Retinal pigment epithelial cell (primary cell): ENCODE measurements around the gene SV2C.

Source experiments
- DNase-seq: peaks from one replicate; pipeline ENCODE4 v3.0.0-alpha.2; 2010; ENCODE audit warnings: low read depth
- H3K4me3 ChIP-seq: 2 replicates; pipeline ENCODE4 v1.5.1; 2011; ENCODE audit warnings: mild to moderate bottlenecking, low read length, control low read depth, moderate library complexity
- CTCF ChIP-seq: conservative IDR thresholded peaks from 2 replicates; pipeline ENCODE4 v1.5.1; 2011; ENCODE audit warnings: low read depth, low read length, control low read depth, inconsistent platforms

Gene SV2C

DNA sequence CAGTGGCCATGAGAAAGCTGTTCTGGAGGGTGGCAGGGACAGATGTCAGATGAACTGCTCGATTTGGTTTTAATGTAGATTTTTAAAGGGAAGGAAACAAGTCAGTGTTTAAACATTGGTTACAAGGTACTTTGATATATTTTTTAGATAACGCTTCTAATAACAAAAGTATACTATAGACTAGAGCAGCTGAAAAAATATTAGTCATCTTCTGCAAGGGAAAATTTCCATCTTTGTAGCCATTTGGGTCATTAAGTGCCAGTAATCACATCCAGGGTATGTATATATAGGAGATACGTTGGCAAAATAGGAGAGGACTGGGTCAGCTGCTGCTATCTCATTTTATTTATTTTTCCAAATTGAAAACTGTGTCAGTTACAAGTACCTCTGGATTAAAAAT lies 69.0 kb downstream of the SV2C start:
- DNase-seq = no peak
- no peak for TF ChIP-seq CTCF
- H3K4me3 ChIP-seq = no peak overlapping the region

DNA sequence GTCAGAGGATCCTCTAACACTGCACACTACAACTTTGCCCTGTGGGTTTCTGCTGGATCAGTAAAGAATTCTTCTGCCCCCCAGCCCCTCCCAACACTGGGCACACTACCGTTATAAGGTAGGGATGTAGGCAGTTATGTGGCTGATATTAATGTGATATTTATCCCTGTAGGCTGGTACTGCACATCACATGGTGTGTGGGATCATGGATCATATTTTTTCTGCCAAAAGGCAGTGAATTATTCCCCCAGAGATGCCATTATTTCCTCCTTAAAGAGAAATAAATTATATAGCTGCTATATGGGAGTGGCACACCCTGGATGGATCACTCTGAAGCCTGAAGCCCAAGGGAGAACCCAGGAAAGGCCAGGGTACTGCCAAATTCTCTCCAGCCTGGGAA lies 69.5 kb downstream of the SV2C start:
- DNase-seq = no peak
- H3K4me3 ChIP-seq = no peak overlapping the region
- TF ChIP-seq CTCF = no peak

- no peak for TF ChIP-seq CTCF
- H3K4me3 ChIP-seq = no peak overlapping the region
- DNase-seq = no peak
These were observed 70.1 kb downstream of the SV2C start for GRCh38 chr5:76153271-76153670.

DNA sequence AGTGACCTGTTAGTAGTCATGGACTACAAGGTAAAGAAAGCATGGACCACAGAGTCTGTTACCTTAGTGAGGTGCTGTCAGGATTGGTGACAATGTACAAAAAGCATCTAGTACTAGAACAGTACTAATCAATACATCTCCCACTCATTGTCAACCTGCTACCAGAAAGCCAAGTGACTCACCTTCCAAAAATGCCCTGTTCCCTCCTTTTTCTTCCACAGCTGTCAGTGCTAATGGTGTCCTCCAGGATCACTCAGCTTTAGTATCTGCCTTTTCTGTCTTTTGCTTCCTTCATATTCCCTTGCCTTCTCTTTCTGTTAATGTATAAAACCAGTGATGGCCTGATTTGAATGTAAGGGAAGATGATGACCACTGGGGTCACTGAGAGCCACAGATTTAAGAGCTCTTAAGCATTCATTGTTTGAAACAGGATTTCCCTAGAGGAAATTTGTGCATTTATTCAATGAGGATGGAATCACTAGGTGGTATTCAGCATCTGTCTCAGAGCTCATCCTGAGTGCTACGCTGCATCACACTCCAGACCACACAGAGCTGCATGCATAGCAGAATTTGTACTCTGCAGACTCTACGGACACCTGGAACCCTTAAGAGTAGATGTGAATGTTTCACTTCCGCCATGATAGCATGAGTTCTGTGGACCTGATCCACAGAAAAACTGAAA lies 71.0 kb downstream of the SV2C start:
- TF ChIP-seq CTCF = no peak
- H3K4me3 ChIP-seq = no peak overlapping the region
- no peak for DNase-seq

DNA sequence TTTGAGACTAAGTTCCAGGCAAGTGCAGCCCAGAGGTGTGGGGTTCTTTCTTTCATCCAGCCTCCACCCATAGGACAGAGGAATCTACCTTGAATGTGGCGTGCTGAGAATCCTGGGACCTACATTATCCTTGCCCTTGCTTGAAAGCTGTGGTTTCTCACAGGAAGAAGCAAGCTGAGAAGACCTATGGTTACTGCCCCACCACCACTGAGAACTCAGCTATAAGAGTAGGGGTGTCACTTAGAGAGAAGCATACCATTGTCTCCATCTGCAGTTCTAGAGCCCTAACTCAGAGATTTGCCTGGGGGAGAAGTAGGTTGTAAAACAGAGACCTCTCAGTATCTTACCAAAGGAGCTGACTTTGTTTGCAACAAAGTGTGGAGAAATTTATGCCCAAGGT lies 72.4 kb downstream of the SV2C start:
- DNase-seq = no peak
- no peak overlapping the region for H3K4me3 ChIP-seq
- no peak for TF ChIP-seq CTCF

- TF ChIP-seq CTCF = no peak
- no peak for DNase-seq
- no peak overlapping the region for H3K4me3 ChIP-seq
These were observed 79.2 kb downstream of the SV2C start for GRCh38 chr5:76162335-76162734.

- TF ChIP-seq CTCF = no peak
- no peak for DNase-seq
- no peak overlapping the region for H3K4me3 ChIP-seq
These were observed 80.0 kb downstream of the SV2C start for GRCh38 chr5:76163111-76163628.
